ENCODE measurements around the gene FN3K. TPM values are rescaled to one million over a fixed set of nuclear protein-coding genes. Genes with fewer than 3 reads are reported as not detected.

Gene FN3K
- total RNA-seq, 1 donor from 2014 or later: 33.7 TPM

DNA sequence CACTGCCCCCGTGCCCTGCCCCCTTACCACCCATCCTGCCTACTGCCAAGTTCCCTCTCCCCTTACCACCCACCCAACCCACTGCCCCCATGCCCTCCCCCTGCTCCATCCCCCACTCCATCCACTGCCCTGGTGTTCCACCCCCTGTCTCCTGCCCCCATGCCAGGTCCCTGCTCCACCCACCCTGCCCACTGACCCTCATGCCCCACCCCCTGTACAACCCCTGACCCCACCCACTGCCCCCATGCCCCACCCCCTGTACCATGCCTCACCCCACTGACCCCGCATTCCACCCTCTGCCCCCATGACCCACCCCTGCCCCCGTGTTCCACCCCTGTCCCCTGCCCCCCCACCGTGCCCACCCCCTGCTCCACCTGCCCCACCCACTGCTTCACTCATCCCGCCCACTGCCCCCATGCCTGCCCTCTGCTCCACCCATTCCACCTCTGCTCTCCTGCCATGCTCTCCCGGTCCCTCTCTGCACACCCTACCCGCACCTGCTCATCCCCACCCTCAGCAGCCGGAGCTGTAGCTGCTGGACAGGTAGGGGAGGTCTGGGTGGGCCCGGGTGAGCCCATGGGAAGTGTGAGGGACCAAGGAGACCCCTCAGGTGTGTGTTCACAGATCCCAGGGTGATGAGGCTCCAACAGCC, 26.3 kb upstream of the FN3K start:
- TF ChIP-seq CTCF (IDR thresholded peaks at IDR 0.05; ENCODE audit: partially characterized antibody, unreplicated experiment): no peak

DNA sequence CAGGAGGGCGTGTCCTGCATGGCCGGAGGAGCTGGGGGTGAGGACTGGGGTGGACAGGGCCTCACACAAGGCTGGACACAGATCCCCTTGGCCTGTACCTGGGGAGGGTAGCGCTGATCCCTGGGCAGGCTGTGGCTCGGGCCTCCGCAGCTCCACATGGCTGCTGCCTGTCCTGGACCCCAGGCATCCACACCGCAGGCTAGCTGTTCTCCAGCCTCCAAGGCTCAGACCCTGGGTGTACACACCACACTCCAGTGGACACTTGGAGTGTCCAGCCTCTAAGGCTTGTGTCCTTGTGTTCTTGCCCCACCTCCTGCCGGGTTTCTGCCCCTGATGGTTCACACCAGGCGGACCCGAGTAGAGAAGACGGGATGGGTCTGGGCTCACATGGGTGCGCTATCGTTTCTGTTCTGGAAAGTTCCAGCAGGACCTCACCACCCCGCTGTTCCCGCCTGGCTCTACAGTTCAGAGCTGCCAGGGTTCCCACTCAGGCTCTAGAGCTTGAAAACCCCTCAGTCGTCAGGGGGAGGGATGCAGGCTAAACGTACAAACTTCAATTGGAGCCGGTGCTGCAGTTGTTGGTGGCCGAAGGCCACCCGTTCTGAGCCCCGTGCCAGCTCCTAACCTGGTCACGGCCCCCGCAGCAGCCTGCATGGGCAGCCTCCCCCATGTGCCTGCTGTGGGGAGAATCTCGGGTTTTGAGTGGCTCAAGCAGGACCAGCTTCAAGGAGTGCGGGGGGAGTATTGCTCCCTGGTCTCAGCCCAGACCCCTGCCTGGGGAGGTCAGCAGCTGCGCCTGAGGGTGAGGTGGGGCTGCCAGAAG, 25.5 kb upstream of the FN3K start:
- H3K4me1 Mint-ChIP-seq (ENCODE audit: low read depth, unreplicated experiment): peaks cover 4% of the 10 kb centered on the region
- peaks cover 5% of the 10 kb centered on the region for H3K9me3 Mint-ChIP-seq (ENCODE audit: unreplicated experiment)
- H3K4me3 Mint-ChIP-seq (ENCODE audit: unreplicated experiment): no peak overlapping the region
- H3K36me3 Mint-ChIP-seq (ENCODE audit: unreplicated experiment): no peaks in the 10 kb centered on the region
- no peak for TF ChIP-seq CTCF (IDR thresholded peaks at IDR 0.05; ENCODE audit: partially characterized antibody, unreplicated experiment)
- no peaks in the 10 kb centered on the region for H3K27me3 Mint-ChIP-seq (ENCODE audit: unreplicated experiment)
- no peak for DNase-seq
- H3K27ac Mint-ChIP-seq (ENCODE audit: unreplicated experiment): no peak overlapping the region

More for the DNA sequence above, 26.3 kb upstream of the FN3K start:
- Mint-ChIP-seq H3K27ac (ENCODE audit: unreplicated experiment) (no peak overlapping the region), H3K36me3 (ENCODE audit: unreplicated experiment) (no peaks in the 10 kb centered on the region), H3K27me3 (ENCODE audit: unreplicated experiment) (no peaks in the 10 kb centered on the region), H3K4me1 (ENCODE audit: low read depth, unreplicated experiment) (peaks cover 4% of the 10 kb centered on the region), H3K4me3 (ENCODE audit: unreplicated experiment) (no peak overlapping the region), H3K9me3 (ENCODE audit: unreplicated experiment) (peaks cover 5% of the 10 kb centered on the region)
- DNase-seq: no peak

- Mint-ChIP-seq H3K4me3 (ENCODE audit: unreplicated experiment) (no peak overlapping the region), H3K4me1 (ENCODE audit: low read depth, unreplicated experiment) (peaks cover 4% of the 10 kb centered on the region), H3K9me3 (ENCODE audit: unreplicated experiment) (peaks cover 8% of the 10 kb centered on the region), H3K27ac (ENCODE audit: unreplicated experiment) (no peak overlapping the region), H3K36me3 (ENCODE audit: unreplicated experiment) (no peaks in the 10 kb centered on the region), H3K27me3 (ENCODE audit: unreplicated experiment) (no peaks in the 10 kb centered on the region)
- no peak for DNase-seq
- no peak for TF ChIP-seq CTCF (IDR thresholded peaks at IDR 0.05; ENCODE audit: partially characterized antibody, unreplicated experiment)
Observed at GRCh38 chr17:82710499-82711232, 24.7 kb upstream of the FN3K start.

DNA sequence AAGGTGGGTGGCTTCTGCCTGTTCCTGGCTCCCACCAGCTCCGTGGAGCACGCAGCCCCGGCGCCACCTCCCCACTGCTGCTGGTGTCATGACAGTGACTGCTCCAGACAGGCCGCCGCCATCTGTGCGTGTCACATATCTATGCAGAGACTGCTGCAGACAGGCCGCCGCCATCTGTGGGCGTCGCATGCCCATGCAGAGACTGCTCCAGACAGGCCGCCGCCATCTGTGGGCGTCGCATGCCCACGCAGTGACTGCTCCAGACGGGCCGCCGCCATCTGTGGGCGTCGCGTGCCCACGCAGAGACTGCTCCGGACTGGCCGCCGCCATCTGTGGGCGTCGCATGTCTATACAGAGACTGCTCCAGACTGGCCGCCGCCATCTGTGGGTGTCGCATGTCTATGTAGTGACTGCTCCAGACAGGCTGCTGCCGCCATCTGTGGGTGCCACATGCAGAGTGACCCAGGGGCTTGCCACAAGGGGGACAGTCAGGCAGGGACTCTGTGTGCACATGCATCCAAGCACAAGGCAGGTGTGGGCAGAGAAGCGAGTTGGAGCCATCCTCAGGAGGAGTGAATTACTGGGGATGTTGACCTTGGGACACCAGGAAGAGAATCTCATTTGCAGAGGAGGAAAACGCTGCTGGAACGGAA, 22.2 kb upstream of the FN3K start:
- H3K4me3 Mint-ChIP-seq (ENCODE audit: unreplicated experiment): no peak overlapping the region
- DNase-seq: no peak

More for the DNA sequence above, 22.2 kb upstream of the FN3K start:
- Mint-ChIP-seq H3K9me3 (ENCODE audit: unreplicated experiment) (peaks cover 11% of the 10 kb centered on the region), H3K36me3 (ENCODE audit: unreplicated experiment) (no peaks in the 10 kb centered on the region), H3K4me1 (ENCODE audit: low read depth, unreplicated experiment) (peaks cover 11% of the 10 kb centered on the region), H3K27ac (ENCODE audit: unreplicated experiment) (peak overlapping the region; percentile 31), H3K27me3 (ENCODE audit: unreplicated experiment) (peaks cover 5% of the 10 kb centered on the region)
- no peak for TF ChIP-seq CTCF (IDR thresholded peaks at IDR 0.05; ENCODE audit: partially characterized antibody, unreplicated experiment)
